GM19043 (cell line): ENCODE data around the gene ZAP70.
"Not testable (repeated sequence)": the region's sequence is repeated elsewhere in the genome, so short reads cannot be mapped to it uniquely, and the experiment has no call there.

ENCODE experiments used
- ATAC-seq: cut with Tn5 transposase; IDR thresholded peaks from one replicate; pipeline ENCODE4 v1.9.1; 2021; ENCODE audit warnings: low read depth; ENCODE audit not compliant: unreplicated experiment

Gene ZAP70

GRCh38 chr2:97697252-97698235 lies 15.8 kb upstream of the ZAP70 start:
- no peak for ATAC-seq

- no peak for ATAC-seq
Measured at GRCh38 chr2:97698530-97698929, 14.8 kb upstream of the ZAP70 start.

DNA sequence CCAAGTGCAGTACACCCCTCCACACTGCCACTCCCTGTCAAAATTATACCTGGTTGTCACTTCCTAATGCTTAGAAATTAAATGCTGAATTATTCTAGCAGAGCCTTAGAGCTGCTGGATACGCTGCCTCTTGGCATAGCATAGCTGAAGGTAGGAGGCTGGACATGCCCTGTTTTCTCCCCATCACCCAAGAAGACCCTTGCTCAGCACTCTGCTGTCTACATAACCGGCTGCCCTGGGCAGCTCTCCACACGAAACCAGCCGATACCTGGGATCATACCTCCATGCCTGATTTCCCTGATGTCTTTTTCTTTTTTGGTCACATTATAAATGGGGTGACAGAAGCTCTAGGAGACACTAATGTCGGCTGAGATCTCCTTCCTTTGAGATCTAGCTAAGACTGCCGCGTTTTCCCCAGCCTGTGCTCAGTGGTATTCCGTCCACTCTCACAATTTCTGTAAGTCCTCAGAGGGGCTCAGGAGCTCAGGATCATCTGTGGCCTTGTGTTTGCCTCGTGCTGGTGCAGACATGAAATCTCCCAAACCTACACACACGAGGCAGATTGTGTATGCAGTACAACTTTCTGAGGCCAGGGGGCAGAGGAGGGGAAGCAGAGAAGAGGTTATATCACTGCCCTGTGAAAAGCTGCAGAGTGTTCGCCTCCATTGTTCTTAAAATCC lies 13.5 kb upstream of the ZAP70 start:
- ATAC-seq = no peak

- ATAC-seq = no peak
Measured at GRCh38 chr2:97701186-97701585, 12.2 kb upstream of the ZAP70 start.

DNA sequence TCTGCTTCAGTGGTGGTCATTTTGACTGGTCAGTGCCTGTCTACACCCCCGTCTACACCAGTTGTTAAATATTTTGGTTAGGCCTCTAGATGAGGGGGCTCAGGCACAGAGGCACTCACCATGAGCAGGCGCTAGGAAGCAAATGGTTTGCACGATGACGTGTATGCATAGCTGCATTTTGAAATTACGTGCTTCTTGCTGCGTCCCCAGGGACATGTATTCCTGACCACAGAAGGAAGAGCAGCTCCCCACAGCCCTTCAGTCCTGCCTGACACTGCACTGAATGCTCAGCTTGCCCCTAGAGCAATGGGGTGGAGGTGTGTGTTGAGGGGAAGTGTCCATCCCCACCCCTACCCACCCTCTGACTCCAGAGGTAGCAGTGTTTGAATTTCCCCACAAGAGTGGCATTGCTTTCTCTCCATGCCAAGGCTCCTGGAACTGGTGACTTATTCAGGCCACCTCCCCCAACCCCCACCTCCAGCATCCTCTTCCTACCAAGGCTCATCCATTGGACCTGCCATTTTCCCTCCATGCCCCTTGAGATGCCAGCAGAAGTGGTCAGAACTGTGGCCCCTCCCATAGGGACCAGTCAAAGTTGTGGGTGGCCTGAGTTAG lies 11.4 kb upstream of the ZAP70 start:
- ATAC-seq = no peak

DNA sequence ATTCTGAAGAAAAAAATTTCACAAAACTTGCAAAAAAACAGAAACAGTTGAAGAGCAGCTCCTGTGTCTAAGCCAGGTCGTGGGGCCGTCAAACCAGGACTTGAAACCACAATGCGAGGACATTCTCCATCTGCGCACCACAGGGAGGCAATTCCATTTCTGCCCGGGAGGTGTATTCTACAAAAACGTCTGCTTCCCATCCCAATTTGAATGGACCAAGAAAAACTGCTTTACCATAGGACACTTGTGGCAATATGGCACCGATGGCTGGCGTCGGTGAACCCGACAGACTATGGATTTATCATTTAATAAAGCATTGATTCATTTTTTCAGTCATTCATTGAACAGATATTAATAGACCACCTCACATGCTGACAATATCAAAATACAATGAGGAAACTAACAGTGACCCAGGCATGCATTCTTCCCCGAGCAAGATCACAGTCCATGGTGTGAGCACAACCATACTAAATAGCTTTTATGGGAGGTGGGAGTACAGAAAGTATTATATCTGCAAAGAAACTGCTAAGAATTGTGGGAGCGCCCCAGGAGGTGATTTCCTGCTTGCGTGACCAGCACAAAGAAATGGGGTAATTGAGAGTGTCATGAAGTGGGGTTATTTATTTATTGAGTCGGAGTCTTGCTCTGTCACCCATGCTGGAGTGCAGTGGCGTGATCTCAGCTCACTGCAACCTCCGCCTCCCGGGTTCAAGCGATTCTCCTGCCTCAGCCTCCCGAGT lies 10.5 kb upstream of the ZAP70 start:
- ATAC-seq = no peak

DNA sequence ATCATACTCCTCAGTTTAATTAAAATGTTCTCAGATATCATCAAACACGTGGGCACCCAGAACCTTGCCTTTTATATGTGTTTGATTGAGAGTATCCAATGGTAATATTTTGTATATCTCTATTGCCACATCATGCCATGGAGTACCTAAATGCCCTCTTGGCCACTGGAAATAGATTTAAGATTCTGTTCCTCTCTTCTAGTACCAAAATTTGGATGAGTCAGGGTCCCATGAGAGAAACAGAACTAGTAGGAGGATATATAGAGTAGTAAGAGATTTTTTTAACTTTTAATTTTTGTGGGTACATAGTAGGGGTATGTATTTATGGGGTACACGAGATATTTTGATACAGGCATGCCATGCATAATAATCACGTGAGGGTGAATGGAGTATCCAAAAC lies 9.6 kb upstream of the ZAP70 start:
- no peak for ATAC-seq

DNA sequence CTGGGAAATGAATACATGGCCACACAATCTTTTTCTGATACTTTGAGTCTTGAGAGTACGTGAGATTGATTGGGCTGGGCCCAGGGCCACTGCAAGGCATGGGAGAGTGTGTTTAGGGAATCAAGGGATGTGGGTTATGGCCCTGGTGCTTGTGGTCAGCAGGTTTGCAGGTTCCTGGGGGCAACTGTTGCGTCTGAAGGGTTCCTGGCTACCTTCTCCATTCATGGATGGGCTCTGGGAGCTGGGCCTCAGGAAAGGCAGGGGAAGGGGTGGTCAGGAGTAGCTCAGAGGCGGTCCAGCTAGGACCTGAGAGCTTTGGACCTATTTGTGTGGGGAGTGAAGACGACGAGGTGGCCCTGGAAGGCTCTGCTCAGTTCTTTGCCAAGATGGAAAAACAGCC lies 8.4 kb upstream of the ZAP70 start:
- no peak for ATAC-seq

- no peak for ATAC-seq
Measured at GRCh38 chr2:97706112-97706511, 7.3 kb upstream of the ZAP70 start.

GRCh38 chr2:97706708-97707345 lies 6.5 kb upstream of the ZAP70 start:
- no peak for ATAC-seq

GRCh38 chr2:97707362-97708047 lies 5.9 kb upstream of the ZAP70 start:
- ATAC-seq = no peak

GRCh38 chr2:97708048-97708380 lies 5.4 kb upstream of the ZAP70 start:
- no peak for ATAC-seq

DNA sequence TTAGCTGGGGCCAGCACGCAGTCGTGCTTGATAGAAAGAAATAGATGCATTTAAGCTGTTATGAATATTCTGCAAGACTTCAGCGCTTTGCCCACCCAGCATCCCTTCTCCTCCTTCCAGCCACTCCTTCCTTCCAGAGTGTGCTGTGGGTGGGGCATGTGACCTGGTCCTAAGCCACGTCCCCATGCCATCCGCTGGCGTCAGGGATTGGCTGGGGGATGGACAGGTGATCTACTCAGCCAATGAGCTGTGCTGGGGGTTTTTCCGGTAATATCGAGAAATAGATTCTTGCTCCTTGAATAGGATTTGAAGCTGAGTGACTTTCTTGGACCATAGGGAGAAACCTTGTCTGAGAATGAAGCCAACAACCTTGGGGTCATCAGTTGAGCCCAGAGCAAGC lies 4.8 kb upstream of the ZAP70 start:
- ATAC-seq = no peak

DNA sequence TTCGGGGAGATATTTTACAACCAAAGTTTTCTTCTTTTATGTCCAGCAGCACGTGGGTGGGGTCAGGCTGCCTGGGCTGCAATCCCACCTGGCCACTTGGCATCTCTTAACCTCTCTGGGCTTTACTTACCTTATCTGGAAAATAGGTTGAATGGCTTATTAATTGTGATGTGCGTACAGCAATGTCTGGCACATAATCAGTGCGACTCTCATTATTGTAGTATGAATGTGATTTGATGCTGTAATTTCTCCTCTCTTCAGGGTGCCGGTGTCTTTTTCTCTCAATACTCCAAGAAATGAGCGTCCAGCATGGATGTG lies 2.0 kb upstream of the ZAP70 start:
- no peak for ATAC-seq

GRCh38 chr2:97712175-97712574 lies 1.2 kb upstream of the ZAP70 start:
- ATAC-seq = not testable (repeated sequence)

- no peak for ATAC-seq
Measured at GRCh38 chr2:97712693-97713295, 582 bp upstream of the ZAP70 start.

DNA sequence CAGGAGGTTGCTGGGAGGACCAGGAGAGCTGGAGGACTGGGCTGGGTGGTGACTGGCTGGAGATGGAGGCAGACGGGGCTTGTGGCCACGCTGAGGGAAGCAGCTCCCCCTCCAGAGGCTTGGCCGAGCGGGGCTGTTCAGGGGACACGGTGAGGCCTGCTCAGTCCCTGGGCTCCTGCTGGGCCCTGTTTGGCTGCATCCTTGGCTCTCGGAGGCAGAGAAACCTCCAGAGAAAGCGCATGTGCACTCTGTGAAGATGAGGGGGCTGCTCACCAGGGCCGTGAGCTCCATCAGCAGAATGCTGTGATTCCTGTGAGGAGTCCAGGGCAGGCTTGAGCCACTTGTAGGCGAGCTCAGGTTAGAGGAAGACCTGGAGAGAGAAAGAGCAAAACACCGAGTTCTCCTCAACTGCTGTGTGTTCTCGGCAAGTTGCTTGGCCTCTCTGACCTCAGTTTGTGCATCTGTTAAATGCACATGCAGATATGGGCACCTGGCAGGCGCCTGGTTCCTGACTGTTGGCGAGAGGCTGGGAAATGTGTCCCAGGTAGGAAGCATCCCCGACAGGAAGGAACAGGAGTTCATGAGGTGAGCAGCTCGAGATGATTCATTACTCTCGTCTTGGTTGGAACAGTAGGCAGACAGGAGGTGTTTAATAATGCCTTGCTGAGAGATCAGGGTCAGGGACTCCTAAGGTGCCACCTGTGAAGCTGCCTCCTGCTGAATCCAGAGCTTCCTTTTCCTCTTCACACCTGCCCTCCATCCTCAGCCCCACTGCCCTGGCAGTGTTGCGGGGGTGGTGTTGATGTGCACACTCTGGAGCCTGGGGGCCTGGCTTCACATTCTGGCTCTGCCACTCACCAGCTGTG lies 941 bp downstream of the ZAP70 start:
- ATAC-seq = no peak

DNA sequence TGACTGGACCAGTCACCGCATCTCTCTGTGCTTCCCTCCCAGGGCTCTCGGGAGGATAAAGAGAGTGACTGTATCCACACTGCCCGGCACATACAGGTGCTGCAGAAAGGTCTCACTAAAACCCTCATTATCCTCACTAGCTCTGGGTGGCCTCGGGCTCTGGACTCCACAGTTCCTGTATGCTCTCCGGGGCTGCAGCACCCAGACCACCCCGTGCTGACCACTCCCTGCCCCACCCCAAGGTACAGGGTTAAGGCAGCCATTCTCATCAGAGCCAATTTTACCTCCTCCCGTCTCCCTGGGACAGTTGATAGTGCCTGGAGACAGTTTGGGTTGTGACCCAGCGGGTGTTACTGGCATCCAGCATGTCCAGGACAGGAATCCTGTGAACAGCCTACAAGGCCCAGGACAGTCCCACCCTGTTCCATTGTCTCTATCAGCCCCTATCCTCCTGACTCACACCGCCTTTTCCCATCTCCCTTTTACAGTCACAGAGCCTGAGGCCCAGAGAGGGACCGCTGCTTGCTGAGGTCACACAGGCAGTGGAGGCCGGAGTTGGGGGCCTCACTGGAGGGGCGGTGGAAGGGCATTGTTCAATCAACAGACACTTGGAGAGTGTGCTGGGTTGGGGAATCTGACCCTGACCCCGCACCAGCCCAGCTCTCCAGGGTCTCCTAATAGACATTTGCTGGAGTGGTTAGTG lies 1.7 kb downstream of the ZAP70 start:
- no peak for ATAC-seq
